ENCODE measurements around the gene FRAS1. TPM values are rescaled to one million over a fixed set of nuclear protein-coding genes. Genes with fewer than 3 reads are reported as not detected.

FRAS1 gene
- total and polyA plus RNA-seq, 9 of the 15 experiments (the other 6 are each of a cell fraction or from before 2014, with no cell fraction given), result under 0.01 to 0.11 (median 0.04) TPM; not detected in 2

GRCh38 chr4:78510681-78511080 is 453.6 kb downstream of the FRAS1 start:
- BruUV-seq (replicated peaks), result no TSS peak
- Histone ChIP-seq H3K9me1 (ENCODE audit: control insufficient read depth, insufficient read depth, low read length) (no peaks in the 10 kb centered on the region), H3K4me2 (ENCODE audit: insufficient read depth, low read length) (no peak overlapping the region), H2AFZ (ENCODE audit: low read depth, low read length) (no peak overlapping the region), H3K36me3 (ENCODE audit: control insufficient read depth, insufficient read depth, low read length) (no peaks in the 10 kb centered on the region), H3K9ac (ENCODE audit: insufficient read depth in 1 of 2, low read depth in 2 of 2, low read length in 2 of 2) (no peak overlapping the region), H3K4me1 (replicated peaks in 1 of 2; ENCODE audit: control insufficient read depth in 2 of 2, insufficient read depth in 2 of 2, low read length in 2 of 2) (no peaks in the 10 kb centered on the region; a peak in 1 of 5 replicates), H3K27ac (ENCODE audit: extremely low read depth, low read depth, low read length) (no peak overlapping the region), H3K4me3 (no peak overlapping the region), H3K79me2 (ENCODE audit: control insufficient read depth, insufficient read depth, low read length) (no peaks in the 10 kb centered on the region), H4K20me1 (replicated peaks; ENCODE audit: control insufficient read depth, insufficient read depth, low read length) (no peaks in the 10 kb centered on the region), H3K27me3 (ENCODE audit: control insufficient read depth in 2 of 2, insufficient read depth in 2 of 2, low read length in 2 of 2) (peaks cover 6 to 8% of the 10 kb centered on the region in 2 experiments; a peak in 4 of 5 replicates), H3K9me3 (replicated peaks; ENCODE audit: control insufficient read depth, insufficient read depth, low read depth, low read length) (no peaks in the 10 kb centered on the region)
- ChIA-PET CTCF (ENCODE audit: low intra/inter-chr PET ratio) (no interaction called here), POLR2A (no interaction called here)
- DNase-seq (ENCODE audit: extremely low read depth in 1 of 4, low spot score in 3 of 4), result no peak
- intact Hi-C loops (cut with micrococcal nuclease), result loop anchor here (10.0 kb wide), 3 partner anchors 96 to 346 kb away; no protein-coding TSS in a partner anchor
- ATAC-seq, result no peak
- TF ChIP-seq ARNT (IDR thresholded peaks at IDR 0.05) (no peak), EGR1 (conservative IDR thresholded peaks at IDR 0.05) (no peak), ZNF444 (CRISPR knock-in tag; IDR thresholded peaks at IDR 0.05) (no peak), SAFB (IDR thresholded peaks at IDR 0.05; ENCODE audit: borderline replicate concordance, low read depth, low read length) (no peak), ZNF408 (CRISPR knock-in tag; IDR thresholded peaks at IDR 0.05; ENCODE audit: low read depth) (no peak), GABPA (tag; conservative IDR thresholded peaks at IDR 0.05; ENCODE audit: low read depth) (no peak), ZKSCAN3 (CRISPR knock-in tag; IDR thresholded peaks at IDR 0.05) (no peak), SNRNP70 (optimal IDR thresholded peaks at IDR 0.05; ENCODE audit: low read depth, low read length) (no peak), DMBX1 (CRISPR knock-in tag; IDR thresholded peaks at IDR 0.05; ENCODE audit: borderline replicate concordance) (no peak), HDAC6 (IDR thresholded peaks at IDR 0.05; ENCODE audit: low read depth, low read length) (no peak)
- TF ChIP-seq, protein P1, sequence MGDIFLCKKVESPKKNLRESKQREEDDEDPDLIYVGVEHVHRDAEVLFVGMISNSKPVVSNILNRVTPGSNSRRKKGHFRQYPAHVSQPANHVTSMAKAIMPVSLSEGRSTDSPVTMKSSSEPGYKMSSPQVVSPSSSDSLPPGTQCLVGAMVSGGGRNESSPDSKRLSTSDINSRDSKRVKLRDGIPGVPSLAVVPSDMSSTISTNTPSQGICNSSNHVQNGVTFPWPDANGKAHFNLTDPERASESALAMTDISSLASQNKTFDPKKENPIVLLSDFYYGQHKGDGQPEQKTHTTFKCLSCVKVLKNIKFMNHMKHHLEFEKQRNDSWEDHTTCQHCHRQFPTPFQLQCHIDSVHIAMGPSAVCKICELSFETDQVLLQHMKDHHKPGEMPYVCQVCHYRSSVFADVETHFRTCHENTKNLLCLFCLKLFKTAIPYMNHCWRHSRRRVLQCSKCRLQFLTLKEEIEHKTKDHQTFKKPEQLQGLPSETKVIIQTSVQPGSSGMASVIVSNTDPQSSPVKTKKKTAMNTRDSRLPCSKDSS (IDR thresholded peaks at IDR 0.05; ENCODE audit: low read depth, partially characterized antibody), result no peak
- TF ChIP-seq, protein P2, sequence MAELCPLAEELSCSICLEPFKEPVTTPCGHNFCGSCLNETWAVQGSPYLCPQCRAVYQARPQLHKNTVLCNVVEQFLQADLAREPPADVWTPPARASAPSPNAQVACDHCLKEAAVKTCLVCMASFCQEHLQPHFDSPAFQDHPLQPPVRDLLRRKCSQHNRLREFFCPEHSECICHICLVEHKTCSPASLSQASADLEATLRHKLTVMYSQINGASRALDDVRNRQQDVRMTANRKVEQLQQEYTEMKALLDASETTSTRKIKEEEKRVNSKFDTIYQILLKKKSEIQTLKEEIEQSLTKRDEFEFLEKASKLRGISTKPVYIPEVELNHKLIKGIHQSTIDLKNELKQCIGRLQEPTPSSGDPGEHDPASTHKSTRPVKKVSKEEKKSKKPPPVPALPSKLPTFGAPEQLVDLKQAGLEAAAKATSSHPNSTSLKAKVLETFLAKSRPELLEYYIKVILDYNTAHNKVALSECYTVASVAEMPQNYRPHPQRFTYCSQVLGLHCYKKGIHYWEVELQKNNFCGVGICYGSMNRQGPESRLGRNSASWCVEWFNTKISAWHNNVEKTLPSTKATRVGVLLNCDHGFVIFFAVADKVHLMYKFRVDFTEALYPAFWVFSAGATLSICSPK (IDR thresholded peaks at IDR 0.05; ENCODE audit: borderline replicate concordance), result no peak
- in situ Hi-C loops (cut with MboI), result no loop called here
- 0% methylated on average over 1 of the region's 1 CpG for WGBS (ENCODE audit: insufficient coverage, low coverage, missing lambda C conversion rate)
- no peak for FAIRE-seq
